Measurements from ENCODE around the gene ARPIN.
A peak's percentile ranks its signal among the peaks of the same experiment; 100 is the strongest.

ARPIN gene

GRCh38 chr15:89936051-89936785 lies 23.5 kb upstream of the ARPIN start:
- H3K27me3 ChIP-seq, result no peaks in the 10 kb centered on the region
- no peaks in the 10 kb centered on the region for H3K36me3 ChIP-seq
- no peaks in the 10 kb centered on the region for H3K9me3 ChIP-seq
- H3K4me3 ChIP-seq, result no peak overlapping the region
- no peak for TF ChIP-seq CTCF (IDR thresholded peaks at IDR 0.05)
- no peak overlapping the region for H3K27ac ChIP-seq
- no peaks in the 10 kb centered on the region for H3K4me1 ChIP-seq
- intact Hi-C loops (cut with DNase I; ENCODE audit: low total_unique reads), result no loop called here
- no peak for DNase-seq

GRCh38 chr15:89932880-89933279 lies 20.1 kb upstream of the ARPIN start:
- H3K27me3 ChIP-seq, result peaks cover 0 to 4% of the 10 kb centered on the region in 2 donors
- H3K27ac ChIP-seq, result no peak overlapping the region
- H3K9me3 ChIP-seq, result no peaks in the 10 kb centered on the region
- H3K4me1 ChIP-seq, result no peaks in the 10 kb centered on the region
- no peak overlapping the region for H3K4me3 ChIP-seq
- intact Hi-C loops (cut with DNase I; ENCODE audit: low total_unique reads), result no loop called here
- no peak for DNase-seq
- H3K36me3 ChIP-seq, result no peaks in the 10 kb centered on the region
- no peak for TF ChIP-seq CTCF (IDR thresholded peaks at IDR 0.05)

- H3K4me3 ChIP-seq, result no peak overlapping the region
- H3K27me3 ChIP-seq, result peaks cover 0 to 4% of the 10 kb centered on the region in 2 donors
- H3K4me1 ChIP-seq, result no peaks in the 10 kb centered on the region
- no peak for DNase-seq
- no peak overlapping the region for H3K27ac ChIP-seq
- TF ChIP-seq CTCF (IDR thresholded peaks at IDR 0.05), result no peak
- intact Hi-C loops (cut with DNase I; ENCODE audit: low total_unique reads), result no loop called here
- no peaks in the 10 kb centered on the region for H3K36me3 ChIP-seq
- H3K9me3 ChIP-seq, result no peaks in the 10 kb centered on the region
Observed at GRCh38 chr15:89928421-89928820, 15.7 kb upstream of the ARPIN start.

GRCh38 chr15:89926158-89926557 lies 13.4 kb upstream of the ARPIN start:
- no peak for DNase-seq
- H3K27me3 ChIP-seq, result peaks cover 0 to 4% of the 10 kb centered on the region in 2 donors
- intact Hi-C loops (cut with DNase I; ENCODE audit: low total_unique reads), result no loop called here
- H3K4me1 ChIP-seq, result no peaks in the 10 kb centered on the region
- H3K9me3 ChIP-seq, result no peaks in the 10 kb centered on the region
- TF ChIP-seq CTCF (IDR thresholded peaks at IDR 0.05), result no peak
- H3K4me3 ChIP-seq, result no peak overlapping the region
- no peaks in the 10 kb centered on the region for H3K36me3 ChIP-seq
- H3K27ac ChIP-seq, result no peak overlapping the region

GRCh38 chr15:89917442-89918101 lies 4.8 kb upstream of the ARPIN start:
- Histone ChIP-seq H3K27me3 (peaks cover 0 to 5% of the 10 kb centered on the region in 2 donors), H3K36me3 (no peaks in the 10 kb centered on the region), H3K9me3 (no peaks in the 10 kb centered on the region), H3K27ac (no peak overlapping the region), H3K4me1 (peaks cover 0 to 7% (median 6%) of the 10 kb centered on the region in 4 donors), H3K4me3 (no peak overlapping the region)
- intact Hi-C loops (cut with DNase I; ENCODE audit: low total_unique reads), result no loop called here
- TF ChIP-seq CTCF (IDR thresholded peaks at IDR 0.05), result no peak
- DNase-seq, result peak in 1 of 2 donors; percentile 16

Measured in tibial artery (tissue), 4 donors.